H1 (cell line): Measurements from ENCODE around the gene PRSS38. TPM values are rescaled to one million over a fixed set of nuclear protein-coding genes. Genes with fewer than 3 reads are reported as not detected.

ENCODE experiments used
- CTCF ChIA-PET: fragments of 300-600 bp; sonication (Branson Sonifier 250); formaldehyde crosslinking; loops from one replicate; lab custom pipeline; 2021; ENCODE audit not compliant: partially characterized antibody; lab: Charles Lee
- POLR2A ChIA-PET: fragments of 300-600 bp; sonication (Branson Sonifier 250); formaldehyde crosslinking; loops from one replicate; lab custom pipeline; 2021; ENCODE audit warnings: inconsistent platforms; ENCODE audit not compliant: partially characterized antibody; lab: Charles Lee
- DNase-seq, 2 experiments: peaks; one replicate each; pipeline versions ENCODE4 v3.0.0 to v3.0.0-alpha.2; 2010 to 2022; ENCODE audit warnings: low spot score in 2 of 2, low read depth in 1 of 2, mixed read lengths in 1 of 2
- FAIRE-seq: peaks from 2 replicates; lab custom pipeline; 2011; peaks lifted over from hg19 to GRCh38; lab: Jason Lieb, UNC
- H2AFZ ChIP-seq: 2 replicates; pipeline ENCODE4 v1.8.1; 2012; ENCODE audit warnings: low read length, inconsistent platforms
- H2AK5ac ChIP-seq: 2 replicates; pipeline ENCODE4 v1.6.1; 2013; ENCODE audit warnings: low read depth, low read length
- H2BK120ac ChIP-seq: replicated peaks from 2 replicates; pipeline ENCODE3; 2013; ENCODE audit warnings: low read depth, low read length, inconsistent platforms
- H2BK12ac ChIP-seq: 2 replicates; pipeline ENCODE4 v1.6.1; 2013; ENCODE audit warnings: low read depth, low read length
- H2BK15ac ChIP-seq: 2 replicates; pipeline ENCODE4 v1.6.1; 2013; ENCODE audit warnings: low read length
- H2BK20ac ChIP-seq: 2 replicates; pipeline ENCODE4 v1.6.1; 2013; ENCODE audit warnings: low read length
- H2BK5ac ChIP-seq: 2 replicates; pipeline ENCODE4 v1.6.1; 2013; ENCODE audit warnings: low read depth, low read length
- H3K14ac ChIP-seq: 2 replicates; pipeline ENCODE4 v1.6.1; 2013; ENCODE audit warnings: inconsistent platforms; ENCODE audit not compliant: insufficient read length
- H3K18ac ChIP-seq: 2 replicates; pipeline ENCODE4 v1.6.1; 2013; ENCODE audit warnings: low read length; ENCODE audit errors: extremely low read depth
- H3K23ac ChIP-seq: 2 replicates; pipeline ENCODE4 v1.6.1; 2013; ENCODE audit warnings: inconsistent platforms; ENCODE audit not compliant: insufficient read length
- H3K23me2 ChIP-seq: 2 replicates; pipeline ENCODE4 v1.6.1; 2013; ENCODE audit warnings: low read depth, low read length
- H3K27ac ChIP-seq: 2 replicates; pipeline ENCODE4 v1.6.1; 2011; ENCODE audit warnings: low read depth, low read length, inconsistent platforms
- H3K27me3 ChIP-seq, 4 experiments: replicated peaks in 1 of 4; 1 replicate in 1 of 4; 2 replicates in 3 of 4; pipeline versions ENCODE4 v1.6.1 to v1.8.1; 2011 to 2013; ENCODE audit warnings: low read length in 3 of 4, mild to moderate bottlenecking in 3 of 4, inconsistent platforms in 2 of 4, mixed read lengths in 2 of 4, moderate library complexity in 1 of 4; ENCODE audit not compliant: control insufficient read depth in 3 of 4, insufficient read depth in 3 of 4; ENCODE audit errors: extremely low read depth in 1 of 4
- H3K36me3 ChIP-seq, 4 experiments: 2 replicates each; pipeline versions ENCODE4 v1.6.1 to v1.8.1; 2011 to 2013; ENCODE audit warnings: mild to moderate bottlenecking in 4 of 4, low read length in 3 of 4, moderate library complexity in 2 of 4, control low read depth in 1 of 4, inconsistent platforms in 1 of 4; ENCODE audit not compliant: insufficient read depth in 4 of 4, control insufficient read depth in 2 of 4
- H3K4ac ChIP-seq: replicated peaks from 2 replicates; pipeline ENCODE3; 2013; ENCODE audit warnings: low read length, low read depth, mixed read lengths, inconsistent platforms; ENCODE audit not compliant: insufficient read length
- H3K4me1 ChIP-seq, 4 experiments: replicated peaks in 1 of 4; 1 replicate in 1 of 4; 2 replicates in 3 of 4; pipeline versions ENCODE4 v1.6.1 to v1.8.1; 2011 to 2013; ENCODE audit warnings: low read length in 3 of 4, inconsistent platforms in 2 of 4, mixed read lengths in 1 of 4; ENCODE audit not compliant: insufficient read depth in 4 of 4, control insufficient read depth in 3 of 4
- H3K4me2 ChIP-seq, 2 experiments: 2 replicates each; pipeline versions ENCODE4 v1.6.1 to v1.8.1; 2011 to 2013; ENCODE audit warnings: low read depth in 2 of 2, low read length in 2 of 2, control low read depth in 1 of 2, inconsistent platforms in 1 of 2, mild to moderate bottlenecking in 1 of 2; ENCODE audit not compliant: insufficient read depth in 1 of 2
- H3K4me3 ChIP-seq, 4 experiments: fragments of 200-600, 300-600 bp in 1 of 4; sonication (generic), shearing (Covaris generic), sonication (Bioruptor Twin) in 1 of 4; 2 replicates each; pipeline versions ENCODE4 v1.5.1 to v1.8.1; 2011 to 2016; ENCODE audit warnings: low read length in 4 of 4, low read depth in 3 of 4, control low read depth in 2 of 4, inconsistent platforms in 2 of 4, mild to moderate bottlenecking in 2 of 4, mixed read lengths in 1 of 4, moderate library complexity in 1 of 4; ENCODE audit not compliant: insufficient read depth in 2 of 4; ENCODE audit errors: extremely low read depth in 1 of 4
- H3K56ac ChIP-seq: replicated peaks from 2 replicates; pipeline ENCODE3; 2013; ENCODE audit warnings: low read depth, mild to moderate bottlenecking, mixed read lengths, low read length, inconsistent platforms; ENCODE audit not compliant: insufficient read length
- H3K79me1 ChIP-seq: 2 replicates; pipeline ENCODE4 v1.6.1; 2013; ENCODE audit warnings: low read depth, low read length, control low read depth
- H3K79me2 ChIP-seq, 2 experiments: 2 replicates each; pipeline versions ENCODE4 v1.6.1 to v1.8.1; 2012 to 2013; ENCODE audit warnings: low read length in 2 of 2, mild to moderate bottlenecking in 2 of 2, inconsistent platforms in 1 of 2; ENCODE audit not compliant: insufficient read depth in 2 of 2, control insufficient read depth in 1 of 2
- H3K9ac ChIP-seq, 4 experiments: replicated peaks in 1 of 4; 1 replicate in 1 of 4; 2 replicates in 3 of 4; pipeline versions ENCODE4 v1.6.1 to v1.8.1; 2011 to 2013; ENCODE audit warnings: low read depth in 3 of 4, low read length in 3 of 4, control low read depth in 2 of 4, mild to moderate bottlenecking in 2 of 4, moderate library complexity in 2 of 4, inconsistent platforms in 1 of 4; ENCODE audit errors: extremely low read depth in 1 of 4
- H3K9me3 ChIP-seq, 2 experiments: 2 replicates each; pipeline versions ENCODE4 v1.6.1 to v1.8.1; 2012 to 2013; ENCODE audit warnings: mild to moderate bottlenecking in 2 of 2, moderate library complexity in 2 of 2, control low read depth in 1 of 2, inconsistent platforms in 1 of 2, low read depth in 1 of 2, low read length in 1 of 2, mixed read lengths in 1 of 2; ENCODE audit not compliant: insufficient read depth in 2 of 2
- H4K20me1 ChIP-seq, 2 experiments: replicated peaks in 1 of 2; 2 replicates each; pipeline versions ENCODE3 to v1.8.1; 2011 to 2013; ENCODE audit warnings: inconsistent platforms in 2 of 2, low read length in 2 of 2, mild to moderate bottlenecking in 1 of 2; ENCODE audit not compliant: insufficient read depth in 2 of 2, control insufficient read depth in 1 of 2
- H4K5ac ChIP-seq: 2 replicates; pipeline ENCODE4 v1.6.1; 2013; ENCODE audit warnings: low read length, low read depth, mixed read lengths, inconsistent platforms; ENCODE audit not compliant: insufficient read length
- H4K8ac ChIP-seq: 2 replicates; pipeline ENCODE4 v1.8.0; 2013; ENCODE audit warnings: mild to moderate bottlenecking, moderate library complexity, low read length, inconsistent platforms; ENCODE audit not compliant: insufficient read depth; ENCODE audit errors: extremely low read depth
- H4K91ac ChIP-seq: replicated peaks from 2 replicates; pipeline ENCODE3; 2013; ENCODE audit warnings: low read length, mixed read lengths, inconsistent platforms; ENCODE audit not compliant: insufficient read length
- WGBS, 2 experiments: shearing (Covaris generic) in 1 of 2; methylation state at CpG; one replicate each; pipeline versions ENCODE4 v1.1.6 to v1.1.7; 2013 to 2015; ENCODE audit warnings: low lambda C conversion rate in 2 of 2, mixed read lengths in 2 of 2, inconsistent platforms in 1 of 2, low coverage in 1 of 2, missing lambda C conversion rate in 1 of 2; ENCODE audit not compliant: insufficient replicate concordance in 2 of 2, insufficient coverage in 1 of 2, insufficient read length in 1 of 2; ENCODE audit errors: extremely low coverage in 1 of 2, missing lambda C conversion rate in 1 of 2; 5-methylcytosine and 5-hydroxymethylcytosine counted together
- polyA plus RNA-seq, 7 experiments: library from polyadenylated mRNA; depleted of rRNA in 3 of 7; stranded (reverse) in 5 of 7; unstranded in 2 of 7; fragments of >200 nt in 5 of 7; fragments of 200-250 nt in 2 of 7; gene quantifications; 1 replicate in 5 of 7; 2 replicates in 1 of 7; 4 replicates in 1 of 7; pipeline versions ENCODE4 v1.2.1 to v1.2.3, GENCODE V29; 2011 to 2013; ENCODE audit warnings: missing spikeins in 2 of 7, mixed read lengths in 2 of 7
- total RNA-seq: library from RNA; stranded (reverse); fragmentation: NEBNext Ultra II Directional; extraction: Animal tissue kit (Norgen Biotek cat#: 25700); gene quantifications from 2 replicates; pipeline ENCODE4 v1.2.1, GENCODE V29; 2021

Gene PRSS38
- total and polyA plus RNA-seq, 2 of the 8 experiments (the other 6 are each of a cell fraction or from before 2014, with no cell fraction given), result not detected

DNA sequence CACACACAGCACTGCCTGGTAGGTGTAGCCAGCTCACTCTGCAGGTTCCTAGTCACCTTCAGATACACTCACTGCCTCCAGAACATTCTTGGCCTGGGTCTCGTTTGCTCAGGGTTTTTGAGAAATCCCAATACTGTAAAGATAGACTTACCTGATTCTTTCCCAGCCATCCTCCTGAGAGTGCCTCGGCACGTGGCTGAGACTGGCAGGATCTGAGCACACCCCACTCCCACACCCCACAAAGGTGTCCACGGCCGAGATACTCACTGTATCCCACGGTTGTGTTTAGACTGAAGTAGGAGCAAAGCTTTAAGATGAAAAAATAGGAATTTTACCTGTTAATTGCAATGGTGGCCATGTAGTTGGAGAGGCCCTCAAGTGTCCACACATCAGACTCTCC, 46.8 kb upstream of the PRSS38 start:
- Histone ChIP-seq H3K23ac (no peak overlapping the region), H3K4me2 (no peak overlapping the region), H3K79me2 (0 out of 4 replicates have a peak, but pooled peaks cover 0 to 5% of the 10 kb centered on the region in 2 experiments), H3K9ac (no peak overlapping the region), H2AFZ (no peak overlapping the region), H2AK5ac (no peak overlapping the region), H3K56ac (no peak overlapping the region), H3K4ac (no peak overlapping the region), H3K27me3 (no peaks in the 10 kb centered on the region), H4K8ac (no peak overlapping the region), H3K4me3 (no peak overlapping the region), H3K18ac (no peak overlapping the region), H4K5ac (no peak overlapping the region), H2BK5ac (no peak overlapping the region), H3K4me1 (peaks cover 0 to 4% (median 0%) of the 10 kb centered on the region in 4 experiments; a peak in 2 of 7 replicates), H4K91ac (no peak overlapping the region), H3K9me3 (no peaks in the 10 kb centered on the region), H3K36me3 (peaks cover 6 to 24% (median 17%) of the 10 kb centered on the region in 4 experiments; a peak in 6 of 8 replicates), H3K14ac (no peak overlapping the region), H2BK120ac (no peak overlapping the region), H2BK20ac (no peak overlapping the region), H3K27ac (no peak overlapping the region), H2BK12ac (no peak overlapping the region), H4K20me1 (peaks cover 3 to 20% of the 10 kb centered on the region in 2 experiments), H2BK15ac (no peak overlapping the region), H3K79me1 (peaks cover 5% of the 10 kb centered on the region; the same call in 1 of the 2 replicates), H3K23me2 (no peaks in the 10 kb centered on the region)
- CTCF ChIA-PET, result interaction anchor here (0.9 to 1.5 kb wide), 3 partner anchors 140 to 288 kb away, joined by 3 read pairs; partner anchors contain the start of gene WNT9A
- POLR2A ChIA-PET, result no interaction called here
- DNase-seq (no peak), FAIRE-seq (no peak)
- 93% methylated on average over 6 of the region's 6 CpGs; no CpG with 5 or more reads in 1 of the 2 experiments for WGBS, 2 experiments
